Activated CD4-positive, alpha-beta T cell treated with anti-CD3 and anti-CD28 coated beads, Interleukin-2, amount 50 U/mL, for 4 hours (primary cell): ENCODE data around the gene INSIG2.
"Not testable (repeated sequence)": the region's sequence is repeated elsewhere in the genome, so short reads cannot be mapped to it uniquely, and the experiment has no call there.

Source experiments
- DNase-seq, 2 experiments: peaks; one replicate each; pipeline ENCODE4 v3.0.0-alpha.2; 2020

INSIG2 gene

DNA sequence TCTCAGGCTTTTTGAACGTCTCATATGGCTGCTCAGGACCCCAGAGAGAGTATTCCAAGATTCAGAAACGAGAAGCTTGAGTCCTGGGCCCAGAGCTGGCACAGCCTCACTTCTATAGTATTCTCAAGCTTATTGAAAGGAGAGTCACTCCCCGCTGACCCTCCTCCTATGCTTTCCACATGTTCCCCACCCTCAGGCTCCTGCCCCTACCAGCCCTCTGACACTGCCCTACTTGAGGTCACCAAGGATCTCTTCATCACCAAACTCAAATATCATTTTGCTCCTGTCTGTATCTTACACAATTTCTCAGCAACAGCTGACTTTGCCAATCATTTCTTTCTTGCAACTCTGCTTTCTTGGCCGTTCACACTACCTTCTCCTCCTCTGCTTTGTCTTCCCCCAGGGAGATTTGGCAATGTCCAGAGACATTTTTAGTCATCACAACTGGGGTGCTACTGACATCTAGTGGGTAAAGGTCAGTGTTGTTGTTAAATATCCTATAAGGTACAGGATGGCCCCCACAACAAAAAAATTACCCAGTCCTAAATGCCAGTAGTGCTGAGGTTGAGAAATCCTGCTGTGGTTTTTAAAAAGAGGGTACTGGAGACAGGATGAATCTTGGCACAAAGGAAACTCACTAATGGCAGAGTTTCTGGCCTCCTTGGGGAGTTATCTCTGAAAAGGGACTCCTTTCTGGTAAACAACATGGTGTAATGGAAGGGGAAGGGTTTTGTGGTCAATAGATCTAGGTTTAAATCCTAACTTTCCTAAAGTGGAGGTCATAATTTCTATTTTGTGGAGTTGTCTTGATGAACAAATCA, 26.9 kb upstream of the INSIG2 start:
- no peak for DNase-seq

DNA sequence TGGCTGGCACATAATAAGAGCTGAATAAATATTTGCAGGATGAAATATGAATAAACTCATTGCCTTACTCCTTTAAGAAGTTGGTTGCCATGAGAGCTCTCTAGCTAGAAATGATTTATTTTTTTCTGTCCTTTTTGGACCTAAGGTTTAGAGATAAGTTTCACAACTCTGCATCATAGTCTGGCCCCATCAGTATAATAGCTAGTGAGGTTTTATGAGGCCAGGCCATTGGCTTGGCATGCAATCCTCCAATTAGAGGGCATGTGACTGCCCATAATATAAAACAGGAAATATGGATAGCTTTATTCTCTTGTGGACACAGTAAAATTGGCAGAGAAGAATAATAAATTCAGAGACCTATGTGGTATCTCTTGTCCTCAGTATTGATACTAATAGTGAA, 26.2 kb upstream of the INSIG2 start:
- no peak for DNase-seq

DNA sequence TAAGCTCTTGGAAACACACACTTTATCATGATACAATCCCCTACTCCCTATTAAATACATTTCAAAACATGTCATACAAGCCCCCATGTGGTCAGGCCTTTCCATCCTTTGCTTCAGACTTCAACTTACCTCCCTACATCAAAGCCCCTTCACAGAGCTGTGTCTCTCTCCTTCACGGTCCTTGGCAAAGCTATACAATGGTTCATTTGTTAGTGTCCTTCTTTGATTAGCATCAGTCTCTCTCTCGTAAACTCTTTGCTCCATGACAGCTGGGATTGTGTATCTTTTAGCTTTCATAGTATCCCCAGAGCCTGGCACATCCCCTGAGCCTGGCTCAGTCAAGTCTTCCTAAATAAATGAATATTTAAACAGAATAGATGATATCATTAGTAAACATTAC, 25.6 kb upstream of the INSIG2 start:
- no peak for DNase-seq

DNA sequence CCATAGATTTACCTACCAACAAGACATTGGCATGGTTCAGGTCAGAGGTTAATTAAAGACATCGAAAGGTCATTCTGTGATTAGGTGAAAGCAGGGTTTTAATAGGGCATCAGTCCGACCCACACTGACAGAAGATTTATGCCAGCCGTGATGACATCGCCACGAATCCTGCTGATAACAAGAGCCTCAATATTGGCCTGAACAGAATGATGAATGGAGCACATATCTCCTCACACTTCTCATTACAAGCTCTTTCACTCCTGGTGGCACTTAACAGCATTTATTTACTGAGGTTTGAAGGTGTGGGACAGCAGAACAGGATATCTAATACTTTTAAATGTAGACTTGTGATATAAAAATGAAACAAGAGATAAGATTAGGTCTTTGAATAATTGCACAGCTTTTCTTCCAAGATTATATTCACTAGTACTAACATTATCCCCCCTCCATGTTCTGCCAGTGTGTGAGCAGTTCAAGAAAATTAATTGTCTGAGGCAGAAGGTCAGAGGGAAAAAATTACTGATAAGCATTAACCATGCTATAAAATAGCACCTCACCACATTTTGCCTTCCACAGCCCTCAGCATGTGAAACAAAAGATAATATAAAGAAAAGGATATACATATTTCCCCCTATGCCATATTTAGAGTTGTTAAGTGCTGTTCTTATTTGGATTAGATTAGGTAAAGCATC, 23.1 kb upstream of the INSIG2 start:
- no peak for DNase-seq

DNA sequence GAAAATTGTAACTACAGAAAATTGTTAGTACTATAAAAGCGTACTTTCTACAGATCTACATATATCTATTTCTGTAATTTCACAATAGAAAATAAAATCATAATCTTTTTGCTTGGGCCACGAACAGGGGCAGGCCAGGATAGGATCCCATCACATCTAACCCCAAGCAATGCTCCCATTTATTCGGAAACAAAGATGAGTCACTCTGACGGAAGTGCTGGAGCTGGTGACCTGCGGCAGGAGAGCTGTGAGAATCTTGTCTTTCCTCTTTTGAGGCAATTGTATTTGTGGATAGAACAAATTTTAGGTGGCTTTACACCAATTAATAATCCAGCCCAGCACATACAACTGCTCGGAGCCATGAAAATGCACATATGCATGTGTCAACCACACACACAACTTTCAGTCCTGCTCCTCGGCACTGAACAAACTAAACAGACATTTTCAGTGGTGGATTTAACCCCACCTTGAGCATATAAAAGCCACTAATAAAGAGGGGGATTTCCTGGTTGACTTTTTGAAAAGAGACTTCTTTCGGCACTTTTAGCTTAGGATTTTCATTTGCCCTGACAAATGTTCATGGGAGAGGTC, 22.3 kb upstream of the INSIG2 start:
- DNase-seq: no peak

DNA sequence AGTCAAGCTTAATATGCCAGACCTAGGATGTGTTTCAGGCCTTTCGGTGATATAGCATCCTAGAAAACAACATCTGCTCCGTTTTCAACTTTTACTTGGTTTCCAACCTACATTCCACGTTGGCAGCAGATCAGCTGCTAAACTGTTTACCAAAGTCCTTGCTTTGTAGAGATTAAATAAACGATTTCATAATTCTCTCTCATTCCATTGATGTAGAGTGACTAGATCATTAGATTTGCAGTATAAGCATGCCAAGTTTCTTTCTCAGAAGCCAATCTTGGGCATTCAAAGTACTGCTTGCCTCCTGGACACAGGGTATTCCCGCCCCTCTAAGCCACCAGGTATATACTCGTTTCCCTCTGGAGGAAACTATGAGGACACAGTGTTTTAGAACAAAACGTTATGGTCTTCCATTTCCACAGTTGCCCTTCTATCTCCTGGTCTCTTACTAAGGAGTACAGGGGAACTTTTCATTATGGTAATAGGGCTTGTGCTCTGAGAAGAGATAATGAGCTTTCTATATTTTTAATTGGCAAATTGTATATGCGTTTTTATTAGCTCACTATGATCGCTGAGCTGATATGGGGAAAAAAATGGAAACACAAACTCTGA, 10.5 kb upstream of the INSIG2 start:
- no peak for DNase-seq

DNA sequence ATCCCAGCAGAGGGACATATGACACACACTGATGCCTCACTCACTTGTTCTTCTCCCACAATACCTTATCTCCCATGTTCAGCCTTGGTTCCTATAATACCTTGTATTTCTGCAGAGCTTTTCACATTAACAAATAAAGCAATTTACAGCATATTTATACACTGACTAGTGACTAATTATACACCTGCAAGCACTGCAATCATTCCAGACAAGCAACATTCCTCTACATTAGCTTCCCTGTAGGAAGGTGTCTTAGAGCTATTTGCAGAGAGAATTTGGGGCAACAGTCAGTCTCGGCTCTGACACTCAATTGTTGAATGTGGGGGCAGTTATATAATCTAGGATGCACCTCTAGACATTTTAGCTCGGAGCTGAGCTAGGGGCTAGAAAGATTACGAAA, 9.5 kb upstream of the INSIG2 start:
- no peak for DNase-seq

DNA sequence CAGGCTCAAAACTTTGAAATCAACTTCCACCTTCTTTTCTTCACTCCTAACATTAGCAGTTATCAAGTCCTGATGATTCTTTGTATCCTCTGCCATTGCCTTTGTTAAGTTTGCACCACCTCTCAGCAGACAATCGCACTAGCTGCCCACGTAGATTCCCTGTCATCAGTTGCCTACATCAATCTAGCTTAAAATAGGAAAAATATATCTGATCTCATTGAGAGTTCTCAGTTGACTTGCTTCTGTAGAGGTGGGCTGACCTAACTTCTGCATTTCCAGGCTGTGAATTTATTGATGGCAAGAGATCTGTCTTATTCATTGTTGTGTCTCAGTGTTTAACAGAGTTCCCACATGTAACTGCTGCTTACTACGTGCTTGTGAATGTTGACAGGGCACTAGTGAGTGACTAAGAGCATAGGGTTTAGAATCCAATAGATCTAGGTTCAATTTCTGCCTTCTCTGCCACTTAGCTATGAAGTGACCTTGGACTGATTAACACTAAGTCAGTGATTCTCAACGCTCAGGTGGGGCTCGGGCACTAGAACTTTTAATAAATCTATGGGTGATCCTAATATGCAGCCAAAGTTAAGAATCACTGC, 3.7 kb upstream of the INSIG2 start:
- no peak for DNase-seq

DNA sequence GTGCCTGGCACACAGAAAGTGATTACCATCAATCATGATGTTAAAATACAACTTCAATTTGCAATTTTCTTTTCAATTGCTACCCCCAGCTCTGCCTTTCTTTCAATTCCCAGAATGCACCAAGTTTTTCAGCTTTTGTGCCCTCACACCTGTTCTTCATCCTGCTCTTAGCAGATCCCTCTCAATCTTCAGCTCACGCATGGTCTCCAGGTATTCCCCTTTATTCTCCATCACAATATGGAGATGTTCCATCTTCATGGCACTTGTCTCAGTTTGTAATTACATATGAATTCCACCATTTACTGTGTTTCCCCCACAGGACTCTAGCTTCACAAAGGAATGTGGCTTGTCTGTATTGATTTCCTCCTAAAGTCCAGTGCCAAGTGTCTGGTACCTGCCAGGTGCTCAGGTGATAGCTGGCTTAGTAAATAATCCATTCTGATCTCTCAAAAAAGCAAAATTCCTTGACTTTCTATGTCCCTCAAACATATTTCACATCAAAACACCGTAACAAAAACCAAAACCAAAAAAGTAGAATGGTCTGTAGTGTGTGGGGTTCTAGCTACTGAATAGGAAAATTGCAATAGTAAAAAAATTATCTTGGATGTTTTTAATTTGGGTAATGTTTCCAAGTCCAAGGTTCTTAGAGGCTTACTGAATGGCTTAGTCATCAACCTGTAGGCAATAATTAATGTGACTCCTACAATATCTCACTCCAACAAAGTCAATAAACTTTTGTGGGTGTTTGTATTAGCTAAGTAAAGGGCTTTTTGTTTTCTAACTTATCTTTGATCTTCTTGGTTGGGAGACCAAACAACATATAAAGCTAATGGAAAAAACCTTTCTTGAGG, 2.9 kb upstream of the INSIG2 start:
- no peak for DNase-seq

DNA sequence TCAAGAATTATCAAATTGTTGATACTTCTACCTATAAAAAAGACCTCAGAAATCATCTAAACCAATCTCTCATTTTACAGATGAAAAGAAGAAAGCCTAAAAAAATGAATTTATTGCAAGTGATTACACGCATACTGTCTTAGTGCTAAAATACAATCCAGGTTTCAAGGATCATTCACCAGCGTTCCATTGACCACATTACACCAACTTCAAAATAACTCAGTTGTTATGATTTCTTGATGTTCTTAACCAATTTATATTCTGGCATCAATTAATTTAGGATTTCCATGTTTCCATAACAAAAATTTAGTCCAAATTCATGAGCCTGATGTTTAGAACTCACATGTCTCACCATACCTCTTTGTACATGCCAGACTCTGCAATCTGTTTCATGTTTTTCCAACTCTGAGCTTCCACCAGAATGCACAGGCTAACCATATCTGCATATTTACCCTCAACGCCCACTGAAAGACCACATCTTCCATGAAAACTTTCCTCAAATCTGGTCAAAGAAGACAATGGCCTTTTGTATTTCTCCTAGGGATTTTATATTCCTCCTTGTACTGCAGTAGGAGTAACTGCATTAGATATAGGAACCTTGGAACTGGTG, 2.1 kb upstream of the INSIG2 start:
- no peak for DNase-seq

DNA sequence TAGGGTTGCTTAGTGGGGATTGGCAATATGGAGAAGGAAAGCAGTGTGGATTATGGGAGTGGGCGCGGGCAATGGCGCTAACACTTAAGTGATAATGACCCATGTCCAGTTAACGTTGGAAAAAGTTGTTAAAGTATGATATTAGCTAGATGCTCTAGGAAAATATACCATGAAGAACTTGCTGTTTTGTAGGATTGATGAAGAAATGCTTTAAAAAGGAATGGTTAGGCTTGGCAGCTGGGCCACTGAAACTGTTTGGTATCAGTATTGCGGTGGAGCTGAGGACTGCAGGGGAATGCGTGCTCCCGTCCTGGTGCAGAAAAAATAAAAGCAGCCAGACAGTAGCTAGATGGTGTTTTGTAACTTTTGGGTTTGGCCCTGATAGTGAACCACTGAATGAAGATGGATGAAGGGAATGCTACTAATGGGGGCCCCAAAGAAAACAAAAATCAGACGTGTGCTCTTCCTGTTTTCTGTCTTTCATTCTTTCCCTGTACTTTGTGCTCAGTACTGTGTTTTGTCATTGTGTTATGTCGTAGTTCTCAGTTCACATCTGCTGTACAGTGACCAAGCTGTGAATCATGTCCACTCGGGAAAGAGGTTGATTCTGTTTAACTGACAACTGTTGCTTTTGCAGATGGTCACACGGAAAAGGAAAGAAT, 999 bp downstream of the INSIG2 start:
- no peak for DNase-seq

DNA sequence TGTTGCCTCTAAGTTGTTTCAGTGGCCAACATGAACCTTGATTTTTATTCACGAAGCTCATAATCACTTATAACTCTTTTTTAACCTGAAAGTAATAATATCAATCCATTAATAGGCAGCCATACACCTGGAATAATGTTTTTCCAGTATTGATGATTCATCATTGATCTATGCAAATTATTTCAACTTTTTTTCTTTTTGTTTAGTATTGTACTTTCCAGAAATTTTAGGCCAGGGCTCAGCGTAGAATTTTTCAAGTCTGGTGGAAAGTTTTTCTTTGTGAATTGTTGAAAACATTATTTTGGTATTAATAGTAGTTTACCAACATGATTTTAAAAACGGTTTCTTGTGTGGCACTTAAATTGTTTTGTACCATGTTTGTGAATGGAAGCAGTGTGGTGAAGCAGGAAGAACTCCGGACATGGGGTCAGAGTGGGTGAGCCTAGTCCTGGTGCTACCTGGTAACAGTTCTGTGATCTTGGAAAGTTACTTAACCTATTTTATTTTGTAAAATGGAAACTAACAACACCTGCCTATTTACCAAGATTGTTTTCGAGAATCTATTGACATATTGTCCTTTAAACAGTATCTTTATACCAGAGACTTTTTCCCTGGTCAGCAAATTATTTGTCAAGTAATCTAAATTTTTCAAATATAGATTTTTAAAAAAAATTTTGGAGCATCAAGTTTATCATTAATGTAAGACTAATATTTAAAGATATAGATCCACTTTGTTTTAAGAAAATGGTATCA, 2.3 kb downstream of the INSIG2 start:
- no peak for DNase-seq

DNA sequence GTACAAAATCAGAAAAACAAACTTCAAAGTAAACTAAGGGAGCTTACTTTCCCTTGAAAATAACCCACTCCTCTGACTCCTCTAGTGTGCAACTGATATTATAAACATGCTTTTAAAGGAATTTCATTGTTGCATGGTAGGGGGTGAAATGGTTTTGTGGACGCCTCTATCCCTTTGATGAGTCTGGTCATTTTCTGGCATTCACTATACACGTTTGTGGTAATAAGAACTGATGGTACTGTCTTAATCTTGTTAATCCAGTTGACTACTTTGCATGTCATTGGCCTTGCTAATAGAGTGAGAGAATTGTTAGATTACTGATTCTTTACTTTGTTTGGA, 2.8 kb downstream of the INSIG2 start:
- no peak for DNase-seq

DNA sequence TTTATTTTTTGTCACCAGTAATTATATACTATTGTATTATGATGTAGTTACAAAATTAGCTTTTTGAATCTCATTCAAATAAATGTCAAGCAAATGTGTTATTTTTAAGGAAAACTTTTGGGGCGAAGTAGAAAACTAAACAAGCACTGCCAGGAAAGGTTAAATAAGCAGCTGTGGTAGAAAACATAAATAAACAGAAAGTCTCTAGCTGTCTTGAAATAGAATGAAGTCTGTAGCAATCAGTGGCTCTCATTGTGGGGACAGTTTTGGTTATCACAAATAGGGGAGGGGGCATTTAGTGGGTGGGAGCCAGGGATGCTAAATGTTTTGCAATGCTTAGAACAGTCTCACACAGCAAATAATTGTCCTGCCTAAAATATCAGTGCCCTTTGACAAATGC, 3.4 kb downstream of the INSIG2 start:
- no peak for DNase-seq

DNA sequence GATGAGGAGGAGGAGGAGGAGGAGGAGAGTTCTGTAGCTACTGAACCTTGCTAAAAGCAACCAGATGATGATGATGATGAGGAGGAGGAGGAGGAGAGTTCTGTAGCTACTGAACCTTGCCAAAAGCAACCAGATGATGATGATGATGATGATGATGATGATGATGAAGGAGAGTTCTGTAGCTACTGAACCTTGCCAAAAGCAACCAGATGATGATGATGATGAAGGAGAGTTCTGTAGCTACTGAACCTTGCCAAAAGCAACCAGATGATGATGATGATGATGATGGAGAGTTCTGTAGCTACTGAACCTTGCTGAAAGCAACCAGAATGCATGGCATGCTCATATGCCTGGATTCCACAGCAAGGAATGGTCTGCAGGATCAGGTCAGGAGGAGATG, 5.8 kb downstream of the INSIG2 start:
- DNase-seq: not testable (repeated sequence)

DNA sequence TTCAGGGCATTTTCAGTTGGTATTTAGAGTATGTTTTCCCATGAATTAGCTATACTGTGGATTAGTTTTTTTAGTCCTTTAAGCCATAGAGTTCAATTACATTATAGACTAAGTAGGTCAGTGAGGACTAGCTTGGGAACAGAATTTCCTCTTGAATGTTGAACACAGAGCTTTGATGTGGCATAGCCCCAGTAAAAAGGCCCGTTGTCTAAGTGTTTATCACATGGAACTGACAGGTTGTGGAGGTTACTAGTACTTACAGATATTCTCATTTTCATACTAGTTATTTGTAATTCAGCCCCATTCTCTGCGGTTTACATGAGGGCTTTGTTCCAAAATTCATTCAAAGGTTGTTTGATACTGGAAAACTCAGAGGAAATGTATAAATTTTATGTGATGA, 6.2 kb downstream of the INSIG2 start:
- no peak for DNase-seq

DNA sequence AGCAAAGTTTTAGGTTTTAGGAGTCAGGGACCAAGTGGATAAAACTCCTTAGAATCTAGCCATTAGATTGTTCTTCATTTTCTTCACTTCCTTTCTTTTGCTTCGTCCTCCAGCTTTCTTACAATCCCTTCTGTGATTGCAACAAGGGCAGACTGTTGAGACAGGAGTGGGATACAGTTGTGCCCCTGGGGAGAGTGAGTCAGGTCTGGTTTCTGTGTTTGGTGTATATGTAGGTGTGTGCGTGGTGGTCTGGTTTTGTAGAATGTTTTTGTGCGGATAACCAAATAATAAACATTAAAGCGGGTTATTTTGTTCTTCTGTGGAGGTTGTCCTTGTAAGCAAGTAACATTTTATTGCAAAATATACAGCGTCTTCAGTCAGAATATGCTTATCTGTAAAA, 7.3 kb downstream of the INSIG2 start:
- no peak for DNase-seq

DNA sequence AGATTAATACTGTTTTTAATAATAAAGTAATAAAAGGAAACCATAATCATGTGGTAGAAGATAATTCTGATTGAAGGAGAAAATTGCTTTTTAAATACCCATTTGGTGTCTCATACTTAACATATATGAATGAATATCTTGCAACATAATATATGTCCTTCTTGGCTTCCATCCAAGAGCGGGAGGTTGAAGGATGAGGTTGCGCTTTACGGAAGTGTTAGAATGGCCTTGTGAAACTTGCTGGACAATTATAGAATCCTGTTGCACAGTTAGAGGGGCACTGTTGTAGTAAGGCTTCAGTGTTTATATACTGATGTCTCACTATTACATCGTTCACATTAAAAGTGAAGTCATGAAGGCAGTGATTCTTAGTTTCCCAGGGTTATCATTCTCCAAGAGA, 9.4 kb downstream of the INSIG2 start:
- no peak for DNase-seq

DNA sequence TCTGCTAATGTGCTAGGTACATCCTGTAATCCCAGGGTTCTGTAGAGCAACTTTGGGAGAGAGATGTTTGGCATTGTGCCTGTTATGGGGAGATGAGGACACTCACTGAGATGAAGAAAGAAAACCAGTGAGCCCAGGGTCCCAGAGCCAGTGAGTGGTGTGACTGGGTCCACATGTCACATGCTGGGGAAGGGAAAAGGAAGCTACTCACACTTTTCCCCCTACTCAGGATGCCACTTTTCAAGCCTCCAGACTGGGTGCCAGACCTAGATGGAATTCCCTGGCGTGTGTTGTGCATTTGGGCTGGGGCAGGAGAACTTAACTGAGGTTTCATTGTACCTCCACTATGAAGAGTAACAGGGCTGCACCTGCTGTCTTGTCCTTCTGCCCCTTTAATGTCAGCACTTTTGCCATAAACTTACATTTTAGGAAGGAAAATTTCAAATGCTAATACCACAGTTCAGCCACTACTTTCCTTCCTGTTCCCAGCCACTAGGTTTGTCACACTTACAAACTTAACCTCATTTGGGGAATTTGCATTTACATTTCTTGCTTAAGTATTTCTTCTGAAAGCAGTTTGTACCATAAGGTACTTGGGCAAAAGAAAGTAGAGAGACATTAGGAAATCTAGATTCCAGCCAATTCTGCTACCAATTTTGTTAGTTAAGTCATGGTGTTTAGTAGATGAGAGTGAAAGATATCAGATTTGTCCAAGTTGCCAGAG, 10.2 kb downstream of the INSIG2 start:
- no peak for DNase-seq
